HCT116 (cell line): ENCODE results near the gene HNRNPA2B1. TPM values are rescaled to one million over a fixed set of nuclear protein-coding genes. Genes with fewer than 3 reads are reported as not detected.

Experiments
- ATAC-seq: fragments of 200-7000 bp; cut with Tn5 transposase; 2 replicates; pipeline ENCODE4 v1.9.1; 2020; ENCODE audit warnings: mild to moderate bottlenecking, moderate library complexity
- BruUV-seq: library from RNA; stranded (reverse); fragments of 400-500 nt; replicated peaks from 2 replicates; lab custom pipeline; 2021; lab: Mats Ljungman, UMichigan
- CTCF ChIA-PET: fragments of 300-600 bp; sonication (Branson Sonifier 250); formaldehyde crosslinking; loops from one replicate; lab custom pipeline; 2021; ENCODE audit warnings: antibody characterized with exemption; lab: Charles Lee
- POLR2A ChIA-PET: fragments of 300-600, 350-600 bp; sonication (Branson Sonifier 250); formaldehyde crosslinking; loops from one replicate; lab custom pipeline; 2021; ENCODE audit warnings: antibody characterized with exemption; lab: Charles Lee
- RAD21 ChIA-PET, 2 experiments: fragments of 300-600 bp; sonication (Branson Sonifier 250); formaldehyde crosslinking; loops; one replicate each; lab custom pipeline; 2023; ENCODE audit warnings: low total read pairs in 2 of 2; ENCODE audit not compliant: uncharacterized antibody in 2 of 2, unreplicated experiment in 2 of 2, low non-redundant PET in 1 of 2; lab: Charles Lee
- DNase-seq: peaks from one replicate; pipeline ENCODE4 v3.0.0-alpha.2; 2010; ENCODE audit warnings: low read depth, low spot score
- H2AFZ ChIP-seq: fragments of 200-600 bp; shearing (Covaris generic), sonication (generic); 2 replicates; pipeline ENCODE4 v1.6.1; 2017; ENCODE audit warnings: low read depth, mixed run types, mixed read lengths, antibody characterized with exemption, low read length; ENCODE audit not compliant: poor library complexity, severe bottlenecking
- H3K27ac ChIP-seq: 2 replicates; pipeline ENCODE4 v1.5.1; 2012; ENCODE audit warnings: low read depth, low read length
- H3K27me3 ChIP-seq: fragments of 200-600 bp; sonication (generic); 2 replicates; pipeline ENCODE4 v1.6.1; 2016; ENCODE audit warnings: mixed run types, low read length, mixed read lengths; ENCODE audit not compliant: insufficient read depth
- H3K36me3 ChIP-seq, 2 experiments: fragments of 200-500 bp in 1 of 2; fragments of 200-600 bp in 1 of 2; sonication (Bioruptor generic) in 1 of 2; sonication (generic) in 1 of 2; 2 replicates each; pipeline versions ENCODE4 v1.5.1 to v1.6.1; 2014 to 2016; ENCODE audit warnings: low read length in 2 of 2, inconsistent platforms in 1 of 2, mixed read lengths in 1 of 2, mixed run types in 1 of 2; ENCODE audit not compliant: insufficient read depth in 2 of 2, control insufficient read depth in 1 of 2
- H3K4me1 ChIP-seq, 2 experiments: fragments of 200-600 bp in 1 of 2; sonication (generic) in 1 of 2; 2 replicates each; pipeline versions ENCODE4 v1.5.1 to v1.6.1; 2012 to 2017; ENCODE audit warnings: low read length in 2 of 2, inconsistent platforms in 1 of 2, mild to moderate bottlenecking in 1 of 2, mixed read lengths in 1 of 2, mixed run types in 1 of 2, moderate library complexity in 1 of 2; ENCODE audit not compliant: insufficient read depth in 2 of 2, control insufficient read depth in 1 of 2
- H3K4me2 ChIP-seq: fragments of 200-600 bp; sonication (generic); 2 replicates; pipeline ENCODE4 v1.6.1; 2017; ENCODE audit warnings: mixed run types, low read length, mixed read lengths
- H3K4me3 ChIP-seq, 2 experiments: fragments of 200-600 bp in 1 of 2; sonication (generic) in 1 of 2; replicated peaks in 1 of 2; 2 replicates each; pipeline ENCODE4 v1.5.1; 2011 to 2016; ENCODE audit warnings: low read length in 2 of 2, control low read depth in 1 of 2, low read depth in 1 of 2, mild to moderate bottlenecking in 1 of 2, mixed read lengths in 1 of 2, mixed run types in 1 of 2
- H3K79me2 ChIP-seq: fragments of 200-600 bp; sonication (generic); 2 replicates; pipeline ENCODE4 v1.6.1; 2017; ENCODE audit warnings: mild to moderate bottlenecking, mixed run types, low read length, moderate library complexity, mixed read lengths; ENCODE audit not compliant: insufficient read depth
- H3K9ac ChIP-seq: fragments of 200-600 bp; sonication (generic); 2 replicates; pipeline ENCODE4 v1.6.1; 2016; ENCODE audit warnings: low read length, mixed read lengths
- H3K9me2 ChIP-seq: fragments of 200-600 bp; sonication (generic), shearing (Covaris generic); 2 replicates; pipeline ENCODE4 v1.6.1; 2017; ENCODE audit warnings: mixed run types, mild to moderate bottlenecking, moderate library complexity; ENCODE audit not compliant: insufficient read depth
- H3K9me3 ChIP-seq, 2 experiments: fragments of 200-500 bp in 1 of 2; fragments of 200-600 bp in 1 of 2; sonication (Bioruptor generic) in 1 of 2; sonication (generic) in 1 of 2; 2 replicates each; pipeline ENCODE4 v1.6.1; 2014 to 2017; ENCODE audit warnings: low read length in 2 of 2, mixed read lengths in 2 of 2, inconsistent platforms in 1 of 2, low read depth in 1 of 2, mild to moderate bottlenecking in 1 of 2, mixed run types in 1 of 2, moderate library complexity in 1 of 2; ENCODE audit not compliant: control insufficient read depth in 1 of 2, insufficient read depth in 1 of 2
- H4K20me1 ChIP-seq: fragments of 200-600 bp; sonication (generic), shearing (Covaris generic); 2 replicates; pipeline ENCODE4 v1.6.1; 2017; ENCODE audit warnings: mixed run types, mild to moderate bottlenecking, moderate library complexity; ENCODE audit not compliant: insufficient read depth
- CBX3 ChIP-seq: IDR thresholded peaks from 2 replicates; pipeline ENCODE4 v1.6.1; 2012; ENCODE audit warnings: low read depth
- ELF1 ChIP-seq: IDR thresholded peaks from 2 replicates; pipeline ENCODE4 v1.6.1; 2012; ENCODE audit warnings: low read depth, borderline replicate concordance
- EZH2 ChIP-seq: fragments of 200-600 bp; sonication (generic); IDR thresholded peaks from 2 replicates; pipeline ENCODE4 v1.6.1; 2017; ENCODE audit warnings: antibody characterized with exemption, mixed run types
- EZH2phosphoT487 ChIP-seq: fragments of 200-600 bp; IDR thresholded peaks from 2 replicates; pipeline ENCODE4 v1.6.1; 2018; ENCODE audit warnings: antibody characterized with exemption, borderline replicate concordance
- JUND ChIP-seq: IDR thresholded peaks from 2 replicates; pipeline ENCODE4 v1.6.1; 2012
- RAD21 ChIP-seq: IDR thresholded peaks from 2 replicates; pipeline ENCODE4 v1.6.1; 2012; ENCODE audit warnings: low read depth, mild to moderate bottlenecking
- SP1 ChIP-seq: IDR thresholded peaks from 2 replicates; pipeline ENCODE4 v1.6.1; 2012; ENCODE audit warnings: low read depth
- SRF ChIP-seq: IDR thresholded peaks from 2 replicates; pipeline ENCODE4 v1.6.1; 2012; ENCODE audit warnings: low read depth
- TCF7L2 ChIP-seq: IDR thresholded peaks from 2 replicates; pipeline ENCODE4 v1.7.0; 2011; ENCODE audit warnings: borderline replicate concordance, inconsistent platforms; ENCODE audit not compliant: insufficient read depth, insufficient read length; ENCODE audit errors: extremely low read depth
- ZFX ChIP-seq: fragments of 450-650 bp; IDR thresholded peaks from 2 replicates; pipeline ENCODE4 v1.6.1; 2017
- intact Hi-C: fragments of 100-400 bp; cut with micrococcal nuclease; formaldehyde crosslinking; loops from 2 replicates; pipeline ENCODE4 v1.10.0; 2022
- total RNA-seq: library from RNA; stranded (reverse); gene quantifications from one replicate; pipeline ENCODE4 v1.2.1, GENCODE V29; 2021; ENCODE audit not compliant: unreplicated experiment
- TF ChIP-seq, protein P1 (sequence below): IDR thresholded peaks from 2 replicates; pipeline ENCODE4 v1.6.1; 2012; ENCODE audit warnings: low read depth
- TF ChIP-seq, protein P2 (sequence below), 3 experiments: fragments of 200-600 bp in 1 of 3; sonication (generic) in 1 of 3; IDR thresholded peaks in 2 of 3; conservative IDR thresholded peaks in 1 of 3; 2 replicates each; pipeline ENCODE4 v1.5.1; 2012 to 2017; ENCODE audit warnings: low read depth in 2 of 3, low read length in 2 of 3, antibody characterized with exemption in 1 of 3, borderline replicate concordance in 1 of 3, control low read depth in 1 of 3, mild to moderate bottlenecking in 1 of 3, mixed read lengths in 1 of 3, mixed run types in 1 of 3, moderate library complexity in 1 of 3; ENCODE audit not compliant: insufficient read depth in 1 of 3
- TF ChIP-seq, protein P3 (sequence below): IDR thresholded peaks from 2 replicates; pipeline ENCODE4 v1.6.1; 2011; ENCODE audit warnings: mild to moderate bottlenecking, low read length, moderate library complexity; ENCODE audit not compliant: insufficient replicate concordance; ENCODE audit errors: extremely low read depth

The HNRNPA2B1 gene
- total RNA-seq, 1 experiment from 2014 or later = 870 TPM

DNA sequence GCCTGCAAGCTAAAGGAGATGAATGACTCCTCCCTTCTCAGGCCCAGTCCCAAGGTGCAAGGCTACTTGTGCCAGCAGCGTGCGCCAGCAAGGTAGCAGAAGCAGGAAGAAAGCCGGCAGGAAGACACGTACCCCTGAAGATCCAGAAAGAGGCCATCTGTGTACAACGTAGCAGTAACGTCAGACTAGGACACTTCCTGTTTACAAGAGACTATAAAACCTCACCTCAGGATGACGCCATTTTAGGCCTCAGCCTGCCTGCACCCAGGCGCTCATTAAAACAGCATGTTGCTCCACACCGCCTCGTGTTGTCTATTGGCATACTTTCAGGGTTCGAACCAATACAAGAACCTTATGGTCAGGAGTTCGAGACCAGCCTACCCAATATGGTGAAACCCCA is 49.7 kb upstream of the HNRNPA2B1 start:
- no peak overlapping the region for H3K9ac ChIP-seq
- H4K20me1 ChIP-seq = no peaks in the 10 kb centered on the region
- no peaks in the 10 kb centered on the region for H3K27me3 ChIP-seq
- H3K27ac ChIP-seq = no peak overlapping the region
- TF ChIP-seq TCF7L2 (no peak), ZFX (no peak), JUND (no peak), EZH2phosphoT487 (no peak), CBX3 (no peak), RAD21 (no peak), SP1 (no peak), ELF1 (no peak), EZH2 (no peak), SRF (no peak)
- TF ChIP-seq, protein P1, sequence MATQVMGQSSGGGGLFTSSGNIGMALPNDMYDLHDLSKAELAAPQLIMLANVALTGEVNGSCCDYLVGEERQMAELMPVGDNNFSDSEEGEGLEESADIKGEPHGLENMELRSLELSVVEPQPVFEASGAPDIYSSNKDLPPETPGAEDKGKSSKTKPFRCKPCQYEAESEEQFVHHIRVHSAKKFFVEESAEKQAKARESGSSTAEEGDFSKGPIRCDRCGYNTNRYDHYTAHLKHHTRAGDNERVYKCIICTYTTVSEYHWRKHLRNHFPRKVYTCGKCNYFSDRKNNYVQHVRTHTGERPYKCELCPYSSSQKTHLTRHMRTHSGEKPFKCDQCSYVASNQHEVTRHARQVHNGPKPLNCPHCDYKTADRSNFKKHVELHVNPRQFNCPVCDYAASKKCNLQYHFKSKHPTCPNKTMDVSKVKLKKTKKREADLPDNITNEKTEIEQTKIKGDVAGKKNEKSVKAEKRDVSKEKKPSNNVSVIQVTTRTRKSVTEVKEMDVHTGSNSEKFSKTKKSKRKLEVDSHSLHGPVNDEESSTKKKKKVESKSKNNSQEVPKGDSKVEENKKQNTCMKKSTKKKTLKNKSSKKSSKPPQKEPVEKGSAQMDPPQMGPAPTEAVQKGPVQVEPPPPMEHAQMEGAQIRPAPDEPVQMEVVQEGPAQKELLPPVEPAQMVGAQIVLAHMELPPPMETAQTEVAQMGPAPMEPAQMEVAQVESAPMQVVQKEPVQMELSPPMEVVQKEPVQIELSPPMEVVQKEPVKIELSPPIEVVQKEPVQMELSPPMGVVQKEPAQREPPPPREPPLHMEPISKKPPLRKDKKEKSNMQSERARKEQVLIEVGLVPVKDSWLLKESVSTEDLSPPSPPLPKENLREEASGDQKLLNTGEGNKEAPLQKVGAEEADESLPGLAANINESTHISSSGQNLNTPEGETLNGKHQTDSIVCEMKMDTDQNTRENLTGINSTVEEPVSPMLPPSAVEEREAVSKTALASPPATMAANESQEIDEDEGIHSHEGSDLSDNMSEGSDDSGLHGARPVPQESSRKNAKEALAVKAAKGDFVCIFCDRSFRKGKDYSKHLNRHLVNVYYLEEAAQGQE = no peak
- TF ChIP-seq, protein P2, sequence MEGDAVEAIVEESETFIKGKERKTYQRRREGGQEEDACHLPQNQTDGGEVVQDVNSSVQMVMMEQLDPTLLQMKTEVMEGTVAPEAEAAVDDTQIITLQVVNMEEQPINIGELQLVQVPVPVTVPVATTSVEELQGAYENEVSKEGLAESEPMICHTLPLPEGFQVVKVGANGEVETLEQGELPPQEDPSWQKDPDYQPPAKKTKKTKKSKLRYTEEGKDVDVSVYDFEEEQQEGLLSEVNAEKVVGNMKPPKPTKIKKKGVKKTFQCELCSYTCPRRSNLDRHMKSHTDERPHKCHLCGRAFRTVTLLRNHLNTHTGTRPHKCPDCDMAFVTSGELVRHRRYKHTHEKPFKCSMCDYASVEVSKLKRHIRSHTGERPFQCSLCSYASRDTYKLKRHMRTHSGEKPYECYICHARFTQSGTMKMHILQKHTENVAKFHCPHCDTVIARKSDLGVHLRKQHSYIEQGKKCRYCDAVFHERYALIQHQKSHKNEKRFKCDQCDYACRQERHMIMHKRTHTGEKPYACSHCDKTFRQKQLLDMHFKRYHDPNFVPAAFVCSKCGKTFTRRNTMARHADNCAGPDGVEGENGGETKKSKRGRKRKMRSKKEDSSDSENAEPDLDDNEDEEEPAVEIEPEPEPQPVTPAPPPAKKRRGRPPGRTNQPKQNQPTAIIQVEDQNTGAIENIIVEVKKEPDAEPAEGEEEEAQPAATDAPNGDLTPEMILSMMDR (IDR thresholded peaks at IDR 0.05 in 2 of 3, conservative IDR thresholded peaks at IDR 0.05 in 1 of 3; ENCODE audit: borderline replicate concordance in 1 of 3, insufficient read depth in 1 of 3, low read depth in 2 of 3, low read length in 2 of 3) = no peak
- TF ChIP-seq, protein P3, sequence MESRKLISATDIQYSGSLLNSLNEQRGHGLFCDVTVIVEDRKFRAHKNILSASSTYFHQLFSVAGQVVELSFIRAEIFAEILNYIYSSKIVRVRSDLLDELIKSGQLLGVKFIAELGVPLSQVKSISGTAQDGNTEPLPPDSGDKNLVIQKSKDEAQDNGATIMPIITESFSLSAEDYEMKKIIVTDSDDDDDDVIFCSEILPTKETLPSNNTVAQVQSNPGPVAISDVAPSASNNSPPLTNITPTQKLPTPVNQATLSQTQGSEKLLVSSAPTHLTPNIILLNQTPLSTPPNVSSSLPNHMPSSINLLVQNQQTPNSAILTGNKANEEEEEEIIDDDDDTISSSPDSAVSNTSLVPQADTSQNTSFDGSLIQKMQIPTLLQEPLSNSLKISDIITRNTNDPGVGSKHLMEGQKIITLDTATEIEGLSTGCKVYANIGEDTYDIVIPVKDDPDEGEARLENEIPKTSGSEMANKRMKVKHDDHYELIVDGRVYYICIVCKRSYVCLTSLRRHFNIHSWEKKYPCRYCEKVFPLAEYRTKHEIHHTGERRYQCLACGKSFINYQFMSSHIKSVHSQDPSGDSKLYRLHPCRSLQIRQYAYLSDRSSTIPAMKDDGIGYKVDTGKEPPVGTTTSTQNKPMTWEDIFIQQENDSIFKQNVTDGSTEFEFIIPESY = no peak
- POLR2A ChIA-PET = no interaction called here
- intact Hi-C loops = no loop called here
- DNase-seq = no peak
- no peak overlapping the region for H2AFZ ChIP-seq
- no peaks in the 10 kb centered on the region for H3K79me2 ChIP-seq
- H3K9me2 ChIP-seq = no peaks in the 10 kb centered on the region
- H3K4me3 ChIP-seq = no peak overlapping the region
- no peaks in the 10 kb centered on the region for H3K4me1 ChIP-seq
- no TSS peak for BruUV-seq
- CTCF ChIA-PET = no interaction called here
- H3K4me2 ChIP-seq = no peak overlapping the region
- RAD21 ChIA-PET = no interaction called here
- H3K9me3 ChIP-seq = no peaks in the 10 kb centered on the region
- no peaks in the 10 kb centered on the region for H3K36me3 ChIP-seq
- ATAC-seq = no peak
